H1 (cell line): ENCODE results near the gene KIAA1328. TPM values are rescaled to one million over a fixed set of nuclear protein-coding genes. Genes with fewer than 3 reads are reported as not detected.

Experiments
- CTCF ChIA-PET: fragments of 300-600 bp; sonication (Branson Sonifier 250); formaldehyde crosslinking; loops from one replicate; lab custom pipeline; 2021; ENCODE audit not compliant: partially characterized antibody; lab: Charles Lee
- POLR2A ChIA-PET: fragments of 300-600 bp; sonication (Branson Sonifier 250); formaldehyde crosslinking; loops from one replicate; lab custom pipeline; 2021; ENCODE audit warnings: inconsistent platforms; ENCODE audit not compliant: partially characterized antibody; lab: Charles Lee
- DNase-seq, 2 experiments: peaks; one replicate each; pipeline versions ENCODE4 v3.0.0 to v3.0.0-alpha.2; 2010 to 2022; ENCODE audit warnings: low spot score in 2 of 2, low read depth in 1 of 2, mixed read lengths in 1 of 2
- FAIRE-seq: peaks from 2 replicates; lab custom pipeline; 2011; peaks lifted over from hg19 to GRCh38; lab: Jason Lieb, UNC
- H2AFZ ChIP-seq: 2 replicates; pipeline ENCODE4 v1.8.1; 2012; ENCODE audit warnings: low read length, inconsistent platforms
- H2AK5ac ChIP-seq: 2 replicates; pipeline ENCODE4 v1.6.1; 2013; ENCODE audit warnings: low read depth, low read length
- H2BK120ac ChIP-seq: replicated peaks from 2 replicates; pipeline ENCODE3; 2013; ENCODE audit warnings: low read depth, low read length, inconsistent platforms
- H2BK12ac ChIP-seq: 2 replicates; pipeline ENCODE4 v1.6.1; 2013; ENCODE audit warnings: low read depth, low read length
- H2BK15ac ChIP-seq: 2 replicates; pipeline ENCODE4 v1.6.1; 2013; ENCODE audit warnings: low read length
- H2BK20ac ChIP-seq: 2 replicates; pipeline ENCODE4 v1.6.1; 2013; ENCODE audit warnings: low read length
- H2BK5ac ChIP-seq: 2 replicates; pipeline ENCODE4 v1.6.1; 2013; ENCODE audit warnings: low read depth, low read length
- H3K14ac ChIP-seq: 2 replicates; pipeline ENCODE4 v1.6.1; 2013; ENCODE audit warnings: inconsistent platforms; ENCODE audit not compliant: insufficient read length
- H3K18ac ChIP-seq: 2 replicates; pipeline ENCODE4 v1.6.1; 2013; ENCODE audit warnings: low read length; ENCODE audit errors: extremely low read depth
- H3K23ac ChIP-seq: 2 replicates; pipeline ENCODE4 v1.6.1; 2013; ENCODE audit warnings: inconsistent platforms; ENCODE audit not compliant: insufficient read length
- H3K23me2 ChIP-seq: 2 replicates; pipeline ENCODE4 v1.6.1; 2013; ENCODE audit warnings: low read depth, low read length
- H3K27ac ChIP-seq: 2 replicates; pipeline ENCODE4 v1.6.1; 2011; ENCODE audit warnings: low read depth, low read length, inconsistent platforms
- H3K27me3 ChIP-seq, 4 experiments: replicated peaks in 1 of 4; 1 replicate in 1 of 4; 2 replicates in 3 of 4; pipeline versions ENCODE4 v1.6.1 to v1.8.1; 2011 to 2013; ENCODE audit warnings: low read length in 3 of 4, mild to moderate bottlenecking in 3 of 4, inconsistent platforms in 2 of 4, mixed read lengths in 2 of 4, moderate library complexity in 1 of 4; ENCODE audit not compliant: control insufficient read depth in 3 of 4, insufficient read depth in 3 of 4; ENCODE audit errors: extremely low read depth in 1 of 4
- H3K36me3 ChIP-seq, 4 experiments: 2 replicates each; pipeline versions ENCODE4 v1.6.1 to v1.8.1; 2011 to 2013; ENCODE audit warnings: mild to moderate bottlenecking in 4 of 4, low read length in 3 of 4, moderate library complexity in 2 of 4, control low read depth in 1 of 4, inconsistent platforms in 1 of 4; ENCODE audit not compliant: insufficient read depth in 4 of 4, control insufficient read depth in 2 of 4
- H3K4ac ChIP-seq: replicated peaks from 2 replicates; pipeline ENCODE3; 2013; ENCODE audit warnings: low read length, low read depth, mixed read lengths, inconsistent platforms; ENCODE audit not compliant: insufficient read length
- H3K4me1 ChIP-seq, 4 experiments: replicated peaks in 1 of 4; 1 replicate in 1 of 4; 2 replicates in 3 of 4; pipeline versions ENCODE4 v1.6.1 to v1.8.1; 2011 to 2013; ENCODE audit warnings: low read length in 3 of 4, inconsistent platforms in 2 of 4, mixed read lengths in 1 of 4; ENCODE audit not compliant: insufficient read depth in 4 of 4, control insufficient read depth in 3 of 4
- H3K4me2 ChIP-seq, 2 experiments: 2 replicates each; pipeline versions ENCODE4 v1.6.1 to v1.8.1; 2011 to 2013; ENCODE audit warnings: low read depth in 2 of 2, low read length in 2 of 2, control low read depth in 1 of 2, inconsistent platforms in 1 of 2, mild to moderate bottlenecking in 1 of 2; ENCODE audit not compliant: insufficient read depth in 1 of 2
- H3K4me3 ChIP-seq, 4 experiments: fragments of 200-600, 300-600 bp in 1 of 4; sonication (generic), shearing (Covaris generic), sonication (Bioruptor Twin) in 1 of 4; 2 replicates each; pipeline versions ENCODE4 v1.5.1 to v1.8.1; 2011 to 2016; ENCODE audit warnings: low read length in 4 of 4, low read depth in 3 of 4, control low read depth in 2 of 4, inconsistent platforms in 2 of 4, mild to moderate bottlenecking in 2 of 4, mixed read lengths in 1 of 4, moderate library complexity in 1 of 4; ENCODE audit not compliant: insufficient read depth in 2 of 4; ENCODE audit errors: extremely low read depth in 1 of 4
- H3K56ac ChIP-seq: replicated peaks from 2 replicates; pipeline ENCODE3; 2013; ENCODE audit warnings: low read depth, mild to moderate bottlenecking, mixed read lengths, low read length, inconsistent platforms; ENCODE audit not compliant: insufficient read length
- H3K79me1 ChIP-seq: 2 replicates; pipeline ENCODE4 v1.6.1; 2013; ENCODE audit warnings: low read depth, low read length, control low read depth
- H3K79me2 ChIP-seq, 2 experiments: 2 replicates each; pipeline versions ENCODE4 v1.6.1 to v1.8.1; 2012 to 2013; ENCODE audit warnings: low read length in 2 of 2, mild to moderate bottlenecking in 2 of 2, inconsistent platforms in 1 of 2; ENCODE audit not compliant: insufficient read depth in 2 of 2, control insufficient read depth in 1 of 2
- H3K9ac ChIP-seq, 4 experiments: replicated peaks in 1 of 4; 1 replicate in 1 of 4; 2 replicates in 3 of 4; pipeline versions ENCODE4 v1.6.1 to v1.8.1; 2011 to 2013; ENCODE audit warnings: low read depth in 3 of 4, low read length in 3 of 4, control low read depth in 2 of 4, mild to moderate bottlenecking in 2 of 4, moderate library complexity in 2 of 4, inconsistent platforms in 1 of 4; ENCODE audit errors: extremely low read depth in 1 of 4
- H3K9me3 ChIP-seq, 2 experiments: 2 replicates each; pipeline versions ENCODE4 v1.6.1 to v1.8.1; 2012 to 2013; ENCODE audit warnings: mild to moderate bottlenecking in 2 of 2, moderate library complexity in 2 of 2, control low read depth in 1 of 2, inconsistent platforms in 1 of 2, low read depth in 1 of 2, low read length in 1 of 2, mixed read lengths in 1 of 2; ENCODE audit not compliant: insufficient read depth in 2 of 2
- H4K20me1 ChIP-seq, 2 experiments: replicated peaks in 1 of 2; 2 replicates each; pipeline versions ENCODE3 to v1.8.1; 2011 to 2013; ENCODE audit warnings: inconsistent platforms in 2 of 2, low read length in 2 of 2, mild to moderate bottlenecking in 1 of 2; ENCODE audit not compliant: insufficient read depth in 2 of 2, control insufficient read depth in 1 of 2
- H4K5ac ChIP-seq: 2 replicates; pipeline ENCODE4 v1.6.1; 2013; ENCODE audit warnings: low read length, low read depth, mixed read lengths, inconsistent platforms; ENCODE audit not compliant: insufficient read length
- H4K8ac ChIP-seq: 2 replicates; pipeline ENCODE4 v1.8.0; 2013; ENCODE audit warnings: mild to moderate bottlenecking, moderate library complexity, low read length, inconsistent platforms; ENCODE audit not compliant: insufficient read depth; ENCODE audit errors: extremely low read depth
- H4K91ac ChIP-seq: replicated peaks from 2 replicates; pipeline ENCODE3; 2013; ENCODE audit warnings: low read length, mixed read lengths, inconsistent platforms; ENCODE audit not compliant: insufficient read length
- ASH2L ChIP-seq: fragments of 200-600, 300-600 bp; sonication (generic); IDR thresholded peaks from one replicate; pipeline ENCODE4 v1.7.1; 2017; ENCODE audit warnings: low read length
- ATF3 ChIP-seq: IDR thresholded peaks from 2 replicates; pipeline ENCODE4 v1.6.1; 2011; ENCODE audit warnings: low read depth, mild to moderate bottlenecking, low read length; ENCODE audit not compliant: insufficient read depth
- CBX5 ChIP-seq: fragments of 300-800, 300-1000 bp; sonication (generic); IDR thresholded peaks from 2 replicates; pipeline ENCODE4 v1.7.1; 2016; ENCODE audit warnings: antibody characterized with exemption, low read length, low read depth
- CREB1 ChIP-seq: IDR thresholded peaks from 2 replicates; pipeline ENCODE4 v1.6.1; 2012; ENCODE audit warnings: inconsistent platforms
- CTBP2 ChIP-seq: IDR thresholded peaks from 2 replicates; pipeline ENCODE4 v1.7.0; 2011; ENCODE audit warnings: borderline replicate concordance, mild to moderate bottlenecking, moderate library complexity, mixed read lengths, low read length; ENCODE audit not compliant: insufficient read depth, insufficient read length
- EZH2 ChIP-seq: fragments of 200-600 bp; sonication (generic); IDR thresholded peaks from 2 replicates; pipeline ENCODE4 v1.7.1; 2012; ENCODE audit warnings: low read depth, mild to moderate bottlenecking, moderate library complexity, low read length, inconsistent platforms; ENCODE audit not compliant: severe bottlenecking
- KDM1A ChIP-seq: fragments of 200-600, 300-600 bp; sonication (generic); IDR thresholded peaks from 2 replicates; pipeline ENCODE4 v1.7.1; 2016; ENCODE audit warnings: mild to moderate bottlenecking, low read length, borderline replicate concordance
- PHF8 ChIP-seq: fragments of 200-600 bp; sonication (generic); conservative IDR thresholded peaks from 2 replicates; pipeline ENCODE4 v1.7.1; 2012; ENCODE audit warnings: low read depth, mild to moderate bottlenecking, inconsistent platforms, low read length, moderate library complexity
- POLR2A ChIP-seq, 2 experiments: IDR thresholded peaks; 1 replicate in 1 of 2; 2 replicates in 1 of 2; pipeline ENCODE4 v1.6.1; 2011; ENCODE audit warnings: low read depth in 2 of 2, low read length in 2 of 2, mild to moderate bottlenecking in 2 of 2; ENCODE audit errors: control extremely low read depth in 1 of 2
- RFX5 ChIP-seq: IDR thresholded peaks from 2 replicates; pipeline ENCODE4 v1.6.1; 2011; ENCODE audit warnings: low read depth, low read length, improper control_type of control experiment, borderline replicate concordance
- SIN3A ChIP-seq, 2 experiments: IDR thresholded peaks in 1 of 2; conservative IDR thresholded peaks in 1 of 2; 2 replicates each; pipeline ENCODE4 v1.6.1; 2011 to 2012; ENCODE audit warnings: low read length in 2 of 2, improper control_type of control experiment in 1 of 2, low read depth in 1 of 2, mild to moderate bottlenecking in 1 of 2
- SP2 ChIP-seq: IDR thresholded peaks from 2 replicates; pipeline ENCODE4 v1.6.1; 2012; ENCODE audit warnings: mild to moderate bottlenecking, low read length, inconsistent platforms
- TBP ChIP-seq: IDR thresholded peaks from 2 replicates; pipeline ENCODE4 v1.6.1; 2011; ENCODE audit warnings: low read depth, low read length, improper control_type of control experiment
- TEAD4 ChIP-seq: IDR thresholded peaks from 2 replicates; pipeline ENCODE4 v1.6.1; 2012; ENCODE audit warnings: low read depth, low read length, inconsistent platforms, mixed read lengths
- YY1 ChIP-seq: IDR thresholded peaks from 2 replicates; pipeline ENCODE4 v1.6.1; 2011; ENCODE audit warnings: low read depth, mild to moderate bottlenecking, low read length
- WGBS, 2 experiments: shearing (Covaris generic) in 1 of 2; methylation state at CpG; one replicate each; pipeline versions ENCODE4 v1.1.6 to v1.1.7; 2013 to 2015; ENCODE audit warnings: low lambda C conversion rate in 2 of 2, mixed read lengths in 2 of 2, inconsistent platforms in 1 of 2, low coverage in 1 of 2, missing lambda C conversion rate in 1 of 2; ENCODE audit not compliant: insufficient replicate concordance in 2 of 2, insufficient coverage in 1 of 2, insufficient read length in 1 of 2; ENCODE audit errors: extremely low coverage in 1 of 2, missing lambda C conversion rate in 1 of 2; 5-methylcytosine and 5-hydroxymethylcytosine counted together
- polyA plus RNA-seq, 7 experiments: library from polyadenylated mRNA; depleted of rRNA in 3 of 7; stranded (reverse) in 5 of 7; unstranded in 2 of 7; fragments of >200 nt in 5 of 7; fragments of 200-250 nt in 2 of 7; gene quantifications; 1 replicate in 5 of 7; 2 replicates in 1 of 7; 4 replicates in 1 of 7; pipeline versions ENCODE4 v1.2.1 to v1.2.3, GENCODE V29; 2011 to 2013; ENCODE audit warnings: missing spikeins in 2 of 7, mixed read lengths in 2 of 7
- total RNA-seq: library from RNA; stranded (reverse); fragmentation: NEBNext Ultra II Directional; extraction: Animal tissue kit (Norgen Biotek cat#: 25700); gene quantifications from 2 replicates; pipeline ENCODE4 v1.2.1, GENCODE V29; 2021

Gene KIAA1328
- total and polyA plus RNA-seq, 2 of the 8 experiments (the other 6 are each of a cell fraction or from before 2014, with no cell fraction given): 2.6 to 5.7 TPM

- Histone ChIP-seq H4K91ac (no peak overlapping the region), H3K18ac (no peak overlapping the region), H2BK20ac (no peak overlapping the region), H3K79me1 (no peaks in the 10 kb centered on the region), H3K79me2 (no peaks in the 10 kb centered on the region), H2AFZ (no peak overlapping the region), H3K14ac (no peak overlapping the region), H3K23ac (no peak overlapping the region), H3K36me3 (no peaks in the 10 kb centered on the region), H3K27ac (no peak overlapping the region), H3K9me3 (no peaks in the 10 kb centered on the region), H4K8ac (no peak overlapping the region), H3K27me3 (peaks cover 0 to 2% (median 0%) of the 10 kb centered on the region in 4 experiments; a peak in 2 of 7 replicates), H4K20me1 (peaks cover 4% of the 10 kb centered on the region in 2 experiments), H3K4me1 (peaks cover 0 to 4% (median 1%) of the 10 kb centered on the region in 4 experiments; a peak in 2 of 7 replicates), H2BK12ac (no peak overlapping the region), H2BK15ac (no peak overlapping the region), H3K4me2 (no peak overlapping the region), H3K56ac (no peak overlapping the region), H2BK120ac (no peak overlapping the region), H3K4ac (no peak overlapping the region), H2BK5ac (no peak overlapping the region), H3K9ac (no peak overlapping the region), H3K23me2 (peaks cover 3% of the 10 kb centered on the region; the same call in 1 of the 2 replicates), H3K4me3 (no peak overlapping the region), H2AK5ac (no peak overlapping the region), H4K5ac (no peak overlapping the region)
- FAIRE-seq: no peak
- no peak for TF ChIP-seq RFX5
- no peak for TF ChIP-seq ASH2L
- TF ChIP-seq ATF3: no peak
- no peak for TF ChIP-seq PHF8
- no peak for TF ChIP-seq CTBP2
- TF ChIP-seq KDM1A: no peak
- no peak for TF ChIP-seq CBX5
- TF ChIP-seq SP2: no peak
- no peak for TF ChIP-seq SIN3A (conservative IDR thresholded peaks at IDR 0.05 in 1 of 2, IDR thresholded peaks at IDR 0.05 in 1 of 2; ENCODE audit: low read depth in 1 of 2, low read length in 2 of 2)
- TF ChIP-seq TBP: no peak
- TF ChIP-seq CREB1: no peak
- no peak for TF ChIP-seq POLR2A (IDR thresholded peaks at IDR 0.05; ENCODE audit: control extremely low read depth in 1 of 2, low read depth in 2 of 2, low read length in 2 of 2)
- no peak for TF ChIP-seq EZH2
- TF ChIP-seq TEAD4: no peak
- no peak for TF ChIP-seq YY1
- ChIA-PET CTCF (interaction anchor here (1.5 to 3.0 kb wide), 5 partner anchors 10 to 319 kb away, joined by 3 to 12 read pairs (median 8); no protein-coding TSS in a partner anchor), POLR2A (no interaction called here)
- 91% methylated on average over 8 of the region's 8 CpGs; no CpG with 5 or more reads in 1 of the 2 experiments for WGBS, 2 experiments
- no peak for DNase-seq
These were observed 433.1 kb downstream of the KIAA1328 start for GRCh38 chr18:37261988-37262387.
